K562 (cell line): ENCODE measurements around the gene TAOK2. TPM values are rescaled to one million over a fixed set of nuclear protein-coding genes. Genes with fewer than 3 reads are reported as not detected.

Experiments
- ASH1L ChIP-seq: fragments of 450-650 bp; IDR thresholded peaks from 2 replicates; pipeline ENCODE4 v1.6.1; 2018; ENCODE audit warnings: borderline replicate concordance, mild to moderate bottlenecking, low read depth; ENCODE audit not compliant: partially characterized antibody
- FOS ChIP-seq: IDR thresholded peaks from 3 replicates; pipeline ENCODE4 v1.6.1; 2011; ENCODE audit not compliant: insufficient read length; ENCODE audit errors: extremely low read depth
- HDAC2 ChIP-seq: fragments of 450-650 bp; IDR thresholded peaks from 2 replicates; pipeline ENCODE4 v1.6.1; 2016; ENCODE audit warnings: mild to moderate bottlenecking
- HOXB6 ChIP-seq: fragments of 250-450 bp; sonication (Bioruptor Pico); IDR thresholded peaks from 2 replicates; pipeline ENCODE4 v1.5.1; 2022; ENCODE audit warnings: mild to moderate bottlenecking, borderline replicate concordance
- KAT7 ChIP-seq: sonication (generic); formaldehyde crosslinking; IDR thresholded peaks from 2 replicates; pipeline ENCODE4 v1.8.0; 2022; ENCODE audit warnings: missing genetic modification reagents, mild to moderate bottlenecking, borderline replicate concordance
- L3MBTL2 ChIP-seq: fragments of 450-650 bp; IDR thresholded peaks from 2 replicates; pipeline ENCODE4 v1.6.1; 2016; ENCODE audit warnings: mild to moderate bottlenecking, moderate library complexity
- PCBP1 ChIP-seq: fragments of 200-400 bp; formaldehyde crosslinking; IDR thresholded peaks from 2 replicates; pipeline ENCODE4 v1.6.1; 2018; ENCODE audit warnings: mild to moderate bottlenecking, low read depth, low read length; ENCODE audit not compliant: poor library complexity, severe bottlenecking
- RAD21 ChIP-seq, 2 experiments: fragments of 250-450 bp in 1 of 2; fragments of 450-650 bp in 1 of 2; sonication (Bioruptor Pico) in 1 of 2; formaldehyde crosslinking in 1 of 2; IDR thresholded peaks in 1 of 2; conservative IDR thresholded peaks in 1 of 2; 2 replicates each; pipeline versions ENCODE4 v1.4.0 to v1.8.0; 2020 to 2022; ENCODE audit warnings: mild to moderate bottlenecking in 2 of 2, moderate library complexity in 1 of 2
- SIN3B ChIP-seq: fragments of 450-650 bp; IDR thresholded peaks from 2 replicates; pipeline ENCODE4 v1.6.1; 2017; ENCODE audit warnings: low read depth, mild to moderate bottlenecking, moderate library complexity
- TAF1 ChIP-seq: IDR thresholded peaks from 2 replicates; pipeline ENCODE4 v1.6.1; 2011; ENCODE audit warnings: mild to moderate bottlenecking, low read length, moderate library complexity; ENCODE audit not compliant: insufficient read depth, control insufficient read depth, severe bottlenecking; ENCODE audit errors: extremely low read depth
- TARDBP ChIP-seq: fragments of 450-650 bp; IDR thresholded peaks from 2 replicates; pipeline ENCODE4 v1.6.1; 2016
- ZNF444 ChIP-seq: fragments of 250-450 bp; sonication (Bioruptor Pico); IDR thresholded peaks from 2 replicates; pipeline ENCODE4 v1.4.0; 2020; ENCODE audit warnings: mild to moderate bottlenecking, moderate library complexity
- polyA plus RNA-seq, 8 experiments: library from polyadenylated mRNA; depleted of rRNA in 4 of 8; stranded (reverse) in 5 of 8; unstranded in 3 of 8; fragments of >200 nt; fragmentation: Nextera tagmentation in 2 of 8; fragmentation: Illumina TruSeq in 1 of 8; extraction: Ambion mirVana in 2 of 8; extraction: Trizol in 1 of 8; gene quantifications; 2 replicates each; pipeline versions ENCODE4 v1.2.1 to v1.2.3, GENCODE V29; 2011 to 2014; ENCODE audit warnings: inconsistent platforms in 1 of 8, missing spikeins in 1 of 8
- total RNA-seq, 7 experiments: library from RNA; depleted of rRNA in 6 of 7; stranded (reverse); fragments of >200 nt in 6 of 7; fragmentation: Illumina TruSeq in 2 of 7; extraction: Trizol in 2 of 7; gene quantifications; 2 replicates each; pipeline versions ENCODE4 v1.2.1 to v1.2.3, GENCODE V29; 2011 to 2021; ENCODE audit warnings: low replicate concordance in 1 of 7
- TF ChIP-seq, protein P1 (sequence below), 2 experiments: fragments of 450-650 bp; IDR thresholded peaks; 2 replicates each; pipeline ENCODE4 v1.6.1; 2018; ENCODE audit warnings: mild to moderate bottlenecking in 2 of 2, low read depth in 1 of 2; ENCODE audit not compliant: partially characterized antibody in 2 of 2
- TF ChIP-seq, protein P2 (sequence below): fragments of 450-650 bp; IDR thresholded peaks from 2 replicates; pipeline ENCODE4 v1.6.1; 2014; ENCODE audit warnings: low read depth, mild to moderate bottlenecking, moderate library complexity, borderline replicate concordance
- TF ChIP-seq, protein P3 (sequence below): fragments of 450-650 bp; IDR thresholded peaks from 2 replicates; pipeline ENCODE4 v1.6.1; 2016; ENCODE audit warnings: mild to moderate bottlenecking
- TF ChIP-seq, protein P4 (sequence below): fragments of 450-650 bp; IDR thresholded peaks from 2 replicates; pipeline ENCODE4 v1.6.1; 2016; ENCODE audit warnings: antibody characterized with exemption

TAOK2 gene
- total and polyA plus RNA-seq, 9 of the 15 experiments (the other 6 are each of a cell fraction or from before 2014, with no cell fraction given): 0.10 to 41.8 (median 13.7) TPM

DNA sequence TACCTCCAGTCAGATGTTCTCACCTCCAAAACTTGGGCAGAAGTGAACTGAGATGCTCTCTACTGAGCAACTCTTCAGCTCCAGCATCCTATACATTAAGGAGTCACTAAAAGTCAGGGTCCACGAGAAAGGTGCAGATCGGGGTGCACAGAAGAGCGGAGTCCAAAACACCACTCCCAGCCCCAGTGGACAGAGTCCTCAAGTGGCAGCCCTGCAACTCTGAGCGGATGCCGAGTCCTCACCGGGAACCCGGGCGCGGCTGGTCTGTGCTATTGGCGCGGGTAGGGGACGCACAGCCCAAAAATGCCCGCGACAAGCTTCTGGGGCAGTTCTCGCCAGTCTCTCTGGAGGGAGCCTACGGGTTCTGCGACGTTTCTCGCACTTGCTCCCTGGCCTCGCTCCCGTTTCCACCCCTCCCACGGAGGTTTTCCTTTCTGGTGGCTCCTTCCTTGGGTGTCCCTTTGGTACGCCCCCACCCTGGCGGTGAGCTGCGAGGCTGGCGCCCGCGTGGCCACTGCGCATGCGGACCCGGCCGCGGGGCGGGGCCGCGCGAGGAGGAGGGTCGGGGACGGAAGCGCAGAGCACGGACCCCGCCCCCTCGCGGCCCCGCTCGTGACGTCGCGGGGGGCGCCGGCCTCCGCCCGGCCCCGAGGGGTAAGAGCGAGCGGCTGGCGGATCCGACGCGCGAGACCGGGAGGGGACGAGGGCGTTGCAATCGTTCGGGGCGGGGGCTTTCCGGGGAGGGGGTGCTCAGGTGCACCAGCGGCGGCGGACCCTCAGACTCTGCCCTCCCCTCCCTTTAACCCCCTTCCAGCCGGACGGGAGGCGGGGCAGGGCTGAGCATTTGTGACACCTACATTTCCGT lies 12.0 kb upstream of the TAOK2 start, which contains the start of gene TMEM219 (continued):
- TF ChIP-seq, protein P1, sequence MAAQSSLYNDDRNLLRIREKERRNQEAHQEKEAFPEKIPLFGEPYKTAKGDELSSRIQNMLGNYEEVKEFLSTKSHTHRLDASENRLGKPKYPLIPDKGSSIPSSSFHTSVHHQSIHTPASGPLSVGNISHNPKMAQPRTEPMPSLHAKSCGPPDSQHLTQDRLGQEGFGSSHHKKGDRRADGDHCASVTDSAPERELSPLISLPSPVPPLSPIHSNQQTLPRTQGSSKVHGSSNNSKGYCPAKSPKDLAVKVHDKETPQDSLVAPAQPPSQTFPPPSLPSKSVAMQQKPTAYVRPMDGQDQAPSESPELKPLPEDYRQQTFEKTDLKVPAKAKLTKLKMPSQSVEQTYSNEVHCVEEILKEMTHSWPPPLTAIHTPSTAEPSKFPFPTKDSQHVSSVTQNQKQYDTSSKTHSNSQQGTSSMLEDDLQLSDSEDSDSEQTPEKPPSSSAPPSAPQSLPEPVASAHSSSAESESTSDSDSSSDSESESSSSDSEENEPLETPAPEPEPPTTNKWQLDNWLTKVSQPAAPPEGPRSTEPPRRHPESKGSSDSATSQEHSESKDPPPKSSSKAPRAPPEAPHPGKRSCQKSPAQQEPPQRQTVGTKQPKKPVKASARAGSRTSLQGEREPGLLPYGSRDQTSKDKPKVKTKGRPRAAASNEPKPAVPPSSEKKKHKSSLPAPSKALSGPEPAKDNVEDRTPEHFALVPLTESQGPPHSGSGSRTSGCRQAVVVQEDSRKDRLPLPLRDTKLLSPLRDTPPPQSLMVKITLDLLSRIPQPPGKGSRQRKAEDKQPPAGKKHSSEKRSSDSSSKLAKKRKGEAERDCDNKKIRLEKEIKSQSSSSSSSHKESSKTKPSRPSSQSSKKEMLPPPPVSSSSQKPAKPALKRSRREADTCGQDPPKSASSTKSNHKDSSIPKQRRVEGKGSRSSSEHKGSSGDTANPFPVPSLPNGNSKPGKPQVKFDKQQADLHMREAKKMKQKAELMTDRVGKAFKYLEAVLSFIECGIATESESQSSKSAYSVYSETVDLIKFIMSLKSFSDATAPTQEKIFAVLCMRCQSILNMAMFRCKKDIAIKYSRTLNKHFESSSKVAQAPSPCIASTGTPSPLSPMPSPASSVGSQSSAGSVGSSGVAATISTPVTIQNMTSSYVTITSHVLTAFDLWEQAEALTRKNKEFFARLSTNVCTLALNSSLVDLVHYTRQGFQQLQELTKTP (IDR thresholded peaks at IDR 0.05; ENCODE audit: low read depth in 1 of 2, partially characterized antibody in 2 of 2): peak in 1 of 2 experiments; percentile 16
- TF ChIP-seq HDAC2: 0 out of 2 replicates have a peak, but pooled peaks have one; percentile 39
- TF ChIP-seq, protein P2, sequence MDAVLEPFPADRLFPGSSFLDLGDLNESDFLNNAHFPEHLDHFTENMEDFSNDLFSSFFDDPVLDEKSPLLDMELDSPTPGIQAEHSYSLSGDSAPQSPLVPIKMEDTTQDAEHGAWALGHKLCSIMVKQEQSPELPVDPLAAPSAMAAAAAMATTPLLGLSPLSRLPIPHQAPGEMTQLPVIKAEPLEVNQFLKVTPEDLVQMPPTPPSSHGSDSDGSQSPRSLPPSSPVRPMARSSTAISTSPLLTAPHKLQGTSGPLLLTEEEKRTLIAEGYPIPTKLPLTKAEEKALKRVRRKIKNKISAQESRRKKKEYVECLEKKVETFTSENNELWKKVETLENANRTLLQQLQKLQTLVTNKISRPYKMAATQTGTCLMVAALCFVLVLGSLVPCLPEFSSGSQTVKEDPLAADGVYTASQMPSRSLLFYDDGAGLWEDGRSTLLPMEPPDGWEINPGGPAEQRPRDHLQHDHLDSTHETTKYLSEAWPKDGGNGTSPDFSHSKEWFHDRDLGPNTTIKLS: peak; percentile 80
- TF ChIP-seq L3MBTL2: peak; percentile 86
- no peak for TF ChIP-seq FOS
- no peak for TF ChIP-seq HOXB6 (CRISPR knock-in tag)
- peak; percentile 68; the same call in 1 of the 2 replicates for TF ChIP-seq TARDBP
- TF ChIP-seq RAD21 (CRISPR knock-in tag; conservative IDR thresholded peaks at IDR 0.05 in 1 of 2, IDR thresholded peaks at IDR 0.05 in 1 of 2): peak in 1 of 2 experiments; percentile 20; a peak in 2 of 4 replicates
- TF ChIP-seq SIN3B: no peak
- TF ChIP-seq, protein P3, sequence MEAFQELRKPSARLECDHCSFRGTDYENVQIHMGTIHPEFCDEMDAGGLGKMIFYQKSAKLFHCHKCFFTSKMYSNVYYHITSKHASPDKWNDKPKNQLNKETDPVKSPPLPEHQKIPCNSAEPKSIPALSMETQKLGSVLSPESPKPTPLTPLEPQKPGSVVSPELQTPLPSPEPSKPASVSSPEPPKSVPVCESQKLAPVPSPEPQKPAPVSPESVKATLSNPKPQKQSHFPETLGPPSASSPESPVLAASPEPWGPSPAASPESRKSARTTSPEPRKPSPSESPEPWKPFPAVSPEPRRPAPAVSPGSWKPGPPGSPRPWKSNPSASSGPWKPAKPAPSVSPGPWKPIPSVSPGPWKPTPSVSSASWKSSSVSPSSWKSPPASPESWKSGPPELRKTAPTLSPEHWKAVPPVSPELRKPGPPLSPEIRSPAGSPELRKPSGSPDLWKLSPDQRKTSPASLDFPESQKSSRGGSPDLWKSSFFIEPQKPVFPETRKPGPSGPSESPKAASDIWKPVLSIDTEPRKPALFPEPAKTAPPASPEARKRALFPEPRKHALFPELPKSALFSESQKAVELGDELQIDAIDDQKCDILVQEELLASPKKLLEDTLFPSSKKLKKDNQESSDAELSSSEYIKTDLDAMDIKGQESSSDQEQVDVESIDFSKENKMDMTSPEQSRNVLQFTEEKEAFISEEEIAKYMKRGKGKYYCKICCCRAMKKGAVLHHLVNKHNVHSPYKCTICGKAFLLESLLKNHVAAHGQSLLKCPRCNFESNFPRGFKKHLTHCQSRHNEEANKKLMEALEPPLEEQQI: no peak
- TF ChIP-seq PCBP1: peak; percentile 84
- peak; percentile 59 for TF ChIP-seq ASH1L
- peak; percentile 53 for TF ChIP-seq TAF1
- no peak for TF ChIP-seq ZNF444 (CRISPR knock-in tag)
- TF ChIP-seq, protein P4, sequence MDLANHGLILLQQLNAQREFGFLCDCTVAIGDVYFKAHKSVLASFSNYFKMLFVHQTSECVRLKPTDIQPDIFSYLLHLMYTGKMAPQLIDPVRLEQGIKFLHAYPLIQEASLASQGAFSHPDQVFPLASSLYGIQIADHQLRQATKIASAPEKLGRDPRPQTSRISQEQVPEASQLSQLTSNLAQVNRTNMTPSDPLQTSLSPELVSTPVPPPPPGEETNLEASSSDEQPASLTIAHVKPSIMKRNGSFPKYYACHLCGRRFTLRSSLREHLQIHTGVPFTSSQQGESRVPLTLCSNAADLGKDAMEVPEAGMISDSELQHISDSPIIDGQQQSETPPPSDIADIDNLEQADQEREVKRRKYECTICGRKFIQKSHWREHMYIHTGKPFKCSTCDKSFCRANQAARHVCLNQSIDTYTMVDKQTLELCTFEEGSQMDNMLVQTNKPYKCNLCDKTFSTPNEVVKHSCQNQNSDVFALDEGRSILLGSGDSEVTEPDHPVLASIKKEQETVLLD: peak; percentile 66
- no peak for TF ChIP-seq KAT7
